Left lung (tissue), 14 donors: ENCODE data around the gene VPS45. TPM values are rescaled to one million over a fixed set of nuclear protein-coding genes. Genes with fewer than 3 reads are reported as not detected.

Source experiments
- ATAC-seq: fragments of 200-7000 bp; cut with Tn5 transposase; one replicate; pipeline ENCODE4 v1.9.1; 2020; ENCODE audit warnings: moderate library complexity
- DNase-seq, 4 donors: peaks; one replicate each; pipeline ENCODE4 v3.0.0-alpha.2; 2013 to 2020
- H3K27ac ChIP-seq, 2 donors: fragments of 200-600 bp; sonication (generic) in 1 of 2; one replicate each; pipeline versions ENCODE4 v1.5.0 to v1.8.0; 2020 to 2021
- H3K27me3 ChIP-seq, 2 donors: fragments of 200-600 bp; sonication (generic) in 1 of 2; one replicate each; pipeline versions ENCODE4 v1.5.0 to v1.8.0; 2020 to 2021
- H3K36me3 ChIP-seq, 2 donors: fragments of 200-600 bp; sonication (generic) in 1 of 2; one replicate each; pipeline versions ENCODE4 v1.5.0 to v1.8.0; 2020 to 2021
- H3K4me1 ChIP-seq, 2 donors: fragments of 200-600 bp; one replicate each; pipeline ENCODE4 v1.8.0; 2021
- H3K4me3 ChIP-seq, 2 donors: fragments of 200-600 bp; sonication (generic) in 1 of 2; one replicate each; pipeline versions ENCODE4 v1.5.0 to v1.8.0; 2020 to 2021; ENCODE audit warnings: mild to moderate bottlenecking in 1 of 2
- H3K9me3 ChIP-seq, 2 donors: fragments of 200-600 bp; sonication (generic) in 1 of 2; one replicate each; pipeline versions ENCODE4 v1.5.0 to v1.8.0; 2020 to 2021
- intact Hi-C, 2 donors: fragments of 100-400 bp; cut with DNase I; formaldehyde crosslinking; loops; one replicate each; pipeline versions ENCODE4 v1.11.2 to v1.14.2; 2022
- long read RNA-seq, 12 donors: library from polyadenylated mRNA in 2 of 12; unstranded in 2 of 12; transcript quantifications; one replicate each; pipeline ENCODE4 v2.0.0 and lab custom pipeline, GENCODE V29; 2019 to 2026
- polyA plus RNA-seq, 6 donors: library from polyadenylated mRNA; unstranded; fragments of 120-200 nt; gene quantifications; one replicate each; pipeline ENCODE4 v1.2.1, GENCODE V29; 2013; ENCODE audit not compliant: insufficient read length in 6 of 6
- total RNA-seq, 2 donors: library from RNA; stranded (reverse); fragmentation: NEBNext Ultra II Directional; extraction: Animal tissue kit (Norgen Biotek cat#: 25700); gene quantifications; one replicate each; pipeline ENCODE4 v1.2.1, GENCODE V29; 2021
- TF ChIP-seq, protein P1 (sequence below), 2 donors: fragments of 200-600 bp; sonication (generic) in 1 of 2; IDR thresholded peaks; one replicate each; pipeline versions ENCODE4 v1.5.0 to v1.8.0; 2021; ENCODE audit warnings: antibody characterized with exemption in 2 of 2
- donor health status: DM: no; HTN: yes; CAD: no.
- donor health status: DM: no; HTN: no; CAD: no.

Gene VPS45, protein sequence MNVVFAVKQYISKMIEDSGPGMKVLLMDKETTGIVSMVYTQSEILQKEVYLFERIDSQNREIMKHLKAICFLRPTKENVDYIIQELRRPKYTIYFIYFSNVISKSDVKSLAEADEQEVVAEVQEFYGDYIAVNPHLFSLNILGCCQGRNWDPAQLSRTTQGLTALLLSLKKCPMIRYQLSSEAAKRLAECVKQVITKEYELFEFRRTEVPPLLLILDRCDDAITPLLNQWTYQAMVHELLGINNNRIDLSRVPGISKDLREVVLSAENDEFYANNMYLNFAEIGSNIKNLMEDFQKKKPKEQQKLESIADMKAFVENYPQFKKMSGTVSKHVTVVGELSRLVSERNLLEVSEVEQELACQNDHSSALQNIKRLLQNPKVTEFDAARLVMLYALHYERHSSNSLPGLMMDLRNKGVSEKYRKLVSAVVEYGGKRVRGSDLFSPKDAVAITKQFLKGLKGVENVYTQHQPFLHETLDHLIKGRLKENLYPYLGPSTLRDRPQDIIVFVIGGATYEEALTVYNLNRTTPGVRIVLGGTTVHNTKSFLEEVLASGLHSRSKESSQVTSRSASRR
- total RNA-seq (10 to 100 TPM; 36.7 to 41.7 TPM), polyA plus RNA-seq (10 to 100 TPM; 62.8 to 81.2 (median 72.5) TPM)
- long read RNA-seq, donor 1, transcript VPS45-202 (15 exons, 2,790 nt), result major isoform, 13 of 33 reads
- long read RNA-seq, donor 1, transcript VPS45-210 (4 exons, 1,135 nt), result minor isoform, 9 of 33 reads
- long read RNA-seq, donor 1, partial matches to known transcripts, result 6 of 33 reads
- long read RNA-seq, donor 1, other reads (novel, unspliced or antisense), result 0 of 33 reads
- long read RNA-seq, donor 2, transcript VPS45-215 (2 exons, 382 nt), result minor isoform, 5 of 27 reads
- long read RNA-seq, donor 2, transcript VPS45-202 (15 exons, 2,790 nt), result major isoform, 10 of 27 reads
- long read RNA-seq, donor 2, partial matches to known transcripts, result 5 of 27 reads
- long read RNA-seq, donor 2, other reads (novel, unspliced or antisense), result 0 of 27 reads
- long read RNA-seq, donor 3, transcript VPS45-202 (15 exons, 2,790 nt), result major isoform, 10 of 21 reads
- long read RNA-seq, donor 3, partial matches to known transcripts, result 7 of 21 reads
- long read RNA-seq, donor 3, other reads (novel, unspliced or antisense), result 0 of 21 reads
- long read RNA-seq, donor 4, transcript VPS45-202 (15 exons, 2,790 nt), result major isoform, 6 of 14 reads
- long read RNA-seq, donor 4, partial matches to known transcripts, result 2 of 14 reads
- long read RNA-seq, donor 4, other reads (novel, unspliced or antisense), result 6 of 14 reads
- long read RNA-seq, donor 5, transcript VPS45-202 (15 exons, 2,790 nt), result major isoform, 5 of 16 reads
- long read RNA-seq, donor 5, partial matches to known transcripts, result 0 of 16 reads
- long read RNA-seq, donor 5, other reads (novel, unspliced or antisense), result 0 of 16 reads
- long read RNA-seq, donor 6, transcript VPS45-202 (15 exons, 2,790 nt), result major isoform, 13 of 19 reads
- long read RNA-seq, donor 6, partial matches to known transcripts, result 0 of 19 reads
- long read RNA-seq, donor 6, other reads (novel, unspliced or antisense), result 0 of 19 reads
- long read RNA-seq, donor 7, transcript VPS45-202 (15 exons, 2,790 nt), result major isoform, 5 of 8 reads
- long read RNA-seq, donor 7, partial matches to known transcripts, result 0 of 8 reads
- long read RNA-seq, donor 7, other reads (novel, unspliced or antisense), result 0 of 8 reads
- long read RNA-seq, donor 8, transcript VPS45-202 (15 exons, 2,790 nt), result major isoform, 8 of 14 reads
- long read RNA-seq, donor 8, partial matches to known transcripts, result 0 of 14 reads
- long read RNA-seq, donor 8, other reads (novel, unspliced or antisense), result 0 of 14 reads
- long read RNA-seq, donor 9, result 0 reads
- long read RNA-seq, donor 10, partial matches to known transcripts, result 0 of 1 reads
- long read RNA-seq, donor 10, other reads (novel, unspliced or antisense), result 0 of 1 reads
- long read RNA-seq, donor 11, transcript VPS45-202 (15 exons, 2,790 nt), result major isoform, 10 of 17 reads
- long read RNA-seq, donor 11, partial matches to known transcripts, result 0 of 17 reads
- long read RNA-seq, donor 11, other reads (novel, unspliced or antisense), result 0 of 17 reads
- long read RNA-seq, donor 12, transcript VPS45-202 (15 exons, 2,790 nt), result major isoform, 8 of 12 reads
- long read RNA-seq, donor 12, partial matches to known transcripts, result 0 of 12 reads
- long read RNA-seq, donor 12, other reads (novel, unspliced or antisense), result 0 of 12 reads

DNA sequence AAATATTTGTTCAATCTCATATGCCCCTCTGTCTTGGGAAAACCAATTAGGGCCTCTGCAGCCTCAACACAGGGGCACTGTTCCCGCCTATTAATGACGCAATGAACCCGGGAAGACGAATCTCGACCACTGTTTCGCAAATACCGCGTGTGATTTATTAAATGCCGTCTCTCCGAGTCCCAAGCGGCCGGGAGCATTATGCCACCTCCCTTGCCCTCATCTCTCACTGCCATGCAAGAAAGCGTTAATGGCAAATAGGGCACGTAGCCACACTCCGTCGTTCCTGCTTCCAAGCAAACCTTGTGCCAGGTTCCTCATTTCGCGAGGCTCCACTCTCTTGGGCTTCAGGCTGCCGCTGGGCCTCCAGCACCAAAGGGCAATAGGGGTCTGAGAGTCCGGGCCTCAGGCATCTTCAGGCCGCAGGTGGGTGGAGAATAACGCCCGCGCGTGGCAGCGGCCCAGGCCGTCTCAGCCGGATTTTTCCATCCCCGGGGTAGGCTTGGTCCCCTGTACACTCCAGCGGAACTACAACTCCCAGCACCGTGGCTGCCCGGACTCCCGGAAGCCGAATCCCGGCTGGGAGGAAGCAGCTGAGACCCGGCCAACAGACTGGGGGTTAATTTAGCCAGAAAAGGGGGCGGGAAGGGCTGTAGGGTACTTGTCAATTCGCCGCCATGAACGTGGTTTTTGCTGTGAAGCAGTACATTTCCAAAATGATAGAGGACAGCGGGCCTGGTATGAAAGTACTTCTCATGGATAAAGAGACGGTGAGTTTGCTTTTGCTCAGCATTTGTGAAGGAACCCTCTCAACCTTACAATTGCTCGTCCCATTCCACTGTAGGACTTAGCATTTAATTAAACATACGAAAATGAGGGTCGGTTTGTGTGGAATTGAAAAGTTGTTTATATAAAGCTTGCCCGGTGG lies at the start of gene VPS45:
VPS45 (plus strand) TSS at position 593 of the 925 bp plus-strand sequence; CDS start at position 675, 82 bp downstream.
- Histone ChIP-seq H3K4me1 (peaks cover 0 to 36% of the 10 kb centered on the region in 2 donors), H3K27me3 (no peaks in the 10 kb centered on the region), H3K4me3 (peak within 1 kb of the TSS; percentile 64 to 70), H3K36me3 (peaks cover 0 to 12% of the 10 kb centered on the region in 2 donors), H3K27ac (peak within 1 kb of the TSS; percentile 88 to 98), H3K9me3 (no peaks in the 10 kb centered on the region)
- TF ChIP-seq, protein P1, sequence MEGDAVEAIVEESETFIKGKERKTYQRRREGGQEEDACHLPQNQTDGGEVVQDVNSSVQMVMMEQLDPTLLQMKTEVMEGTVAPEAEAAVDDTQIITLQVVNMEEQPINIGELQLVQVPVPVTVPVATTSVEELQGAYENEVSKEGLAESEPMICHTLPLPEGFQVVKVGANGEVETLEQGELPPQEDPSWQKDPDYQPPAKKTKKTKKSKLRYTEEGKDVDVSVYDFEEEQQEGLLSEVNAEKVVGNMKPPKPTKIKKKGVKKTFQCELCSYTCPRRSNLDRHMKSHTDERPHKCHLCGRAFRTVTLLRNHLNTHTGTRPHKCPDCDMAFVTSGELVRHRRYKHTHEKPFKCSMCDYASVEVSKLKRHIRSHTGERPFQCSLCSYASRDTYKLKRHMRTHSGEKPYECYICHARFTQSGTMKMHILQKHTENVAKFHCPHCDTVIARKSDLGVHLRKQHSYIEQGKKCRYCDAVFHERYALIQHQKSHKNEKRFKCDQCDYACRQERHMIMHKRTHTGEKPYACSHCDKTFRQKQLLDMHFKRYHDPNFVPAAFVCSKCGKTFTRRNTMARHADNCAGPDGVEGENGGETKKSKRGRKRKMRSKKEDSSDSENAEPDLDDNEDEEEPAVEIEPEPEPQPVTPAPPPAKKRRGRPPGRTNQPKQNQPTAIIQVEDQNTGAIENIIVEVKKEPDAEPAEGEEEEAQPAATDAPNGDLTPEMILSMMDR (IDR thresholded peaks at IDR 0.05), result no peak
- peak; percentile 92 to 95 (median 94) for DNase-seq
- ATAC-seq, result peak; percentile 99
- intact Hi-C loops, result no loop called here

DNA sequence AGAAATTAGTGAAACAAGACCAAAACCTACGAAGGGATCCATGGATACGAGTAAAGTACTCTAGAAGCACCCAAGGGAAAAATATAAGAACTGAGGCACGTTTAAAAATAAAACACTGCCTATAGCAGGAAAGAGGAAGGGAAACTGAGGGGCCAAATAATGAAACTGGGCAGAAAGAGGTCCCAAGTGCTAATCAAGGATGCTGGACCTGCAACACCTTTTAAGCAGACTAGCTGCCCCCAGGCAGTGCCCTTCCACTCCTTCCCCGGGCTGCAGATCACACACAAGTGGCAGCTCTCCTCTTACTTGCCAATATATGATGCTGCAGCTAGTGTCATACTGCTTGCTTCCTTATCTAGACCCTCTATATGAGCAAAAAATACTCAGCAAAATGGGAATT lies 49.4 kb upstream of the VPS45 start:
- Histone ChIP-seq H3K36me3 (no peaks in the 10 kb centered on the region), H3K4me3 (no peak overlapping the region), H3K27ac (peak overlapping the region; percentile 57 to 69), H3K4me1 (no peaks in the 10 kb centered on the region), H3K27me3 (peaks cover 0 to 96% of the 10 kb centered on the region in 2 donors), H3K9me3 (no peaks in the 10 kb centered on the region)
- TF ChIP-seq, protein P1 (IDR thresholded peaks at IDR 0.05), result no peak
- DNase-seq (no peak), ATAC-seq (no peak)
- intact Hi-C loops, result no loop called here

DNA sequence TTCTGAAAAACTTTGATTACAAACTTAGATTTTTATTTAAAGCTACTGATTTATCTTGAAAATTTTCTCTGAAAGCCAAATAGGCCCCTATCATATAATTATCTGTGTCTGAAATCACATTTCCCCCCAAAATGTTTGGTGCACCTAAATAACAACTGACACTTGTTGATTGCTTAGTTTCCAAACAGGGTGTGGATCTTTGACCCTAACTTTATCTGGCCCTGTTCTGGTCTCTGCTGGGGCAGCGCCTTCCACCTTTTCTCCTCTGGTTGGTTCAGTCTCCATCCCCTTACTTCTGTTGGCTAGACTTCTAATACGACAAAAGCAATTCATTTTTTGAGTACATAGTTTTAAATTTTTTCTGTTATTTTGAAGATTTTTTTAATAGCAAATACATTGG lies 46.9 kb upstream of the VPS45 start:
- H3K9me3 ChIP-seq, result no peaks in the 10 kb centered on the region
- H3K4me1 ChIP-seq, result no peaks in the 10 kb centered on the region
- TF ChIP-seq, protein P1 (IDR thresholded peaks at IDR 0.05), result no peak
- intact Hi-C loops, result no loop called here
- no peak for DNase-seq
- H3K27ac ChIP-seq, result no peak overlapping the region
- ATAC-seq, result no peak
- H3K27me3 ChIP-seq, result peaks cover 0 to 96% of the 10 kb centered on the region in 2 donors
- H3K4me3 ChIP-seq, result no peak overlapping the region
- no peaks in the 10 kb centered on the region for H3K36me3 ChIP-seq
